ENCODE data around the gene BRAF.

Gene BRAF

DNA sequence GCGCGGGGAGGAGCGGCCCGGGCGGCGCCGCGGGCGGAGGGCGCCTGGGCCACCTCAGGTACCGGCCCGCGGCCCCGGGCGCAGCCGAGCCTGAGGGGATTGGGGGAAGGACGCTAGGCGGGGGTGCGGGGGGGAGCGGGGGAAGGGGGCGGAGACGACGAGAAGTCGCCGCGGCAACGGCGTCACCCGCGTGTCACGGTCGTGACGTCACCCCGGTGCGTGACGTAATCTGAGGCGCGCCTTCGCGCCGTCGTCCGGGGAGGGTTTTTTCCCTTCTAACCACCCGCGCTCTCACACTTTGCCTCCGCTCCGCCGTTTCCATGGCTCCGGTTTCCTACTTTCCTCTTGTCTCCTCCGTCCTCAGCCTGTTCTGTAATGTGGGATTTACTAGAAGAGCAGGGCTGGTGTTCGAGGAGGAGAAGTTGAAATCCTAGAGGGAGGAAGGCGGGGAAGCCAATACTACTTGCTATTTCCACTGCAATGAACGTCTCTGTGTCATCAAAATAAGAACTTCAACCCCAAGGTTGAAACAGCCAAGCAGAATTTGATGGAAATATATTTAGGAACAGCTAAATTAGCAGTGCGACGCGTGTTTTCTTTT is at the start of gene BRAF (continued):
- TF ChIP-seq TSHZ1 (tag by site-specific recombination; IDR thresholded peaks at IDR 0.05; ENCODE audit: borderline replicate concordance), result no peak
- no peak for TF ChIP-seq ZNF423 (tag by site-specific recombination; IDR thresholded peaks at IDR 0.05)
- TF ChIP-seq IKZF3 (tag by site-specific recombination; IDR thresholded peaks at IDR 0.05), result no peak
- peak; percentile 80 for TF ChIP-seq ZNF639 (tag by site-specific recombination; IDR thresholded peaks at IDR 0.05)
- TF ChIP-seq, protein P1, sequence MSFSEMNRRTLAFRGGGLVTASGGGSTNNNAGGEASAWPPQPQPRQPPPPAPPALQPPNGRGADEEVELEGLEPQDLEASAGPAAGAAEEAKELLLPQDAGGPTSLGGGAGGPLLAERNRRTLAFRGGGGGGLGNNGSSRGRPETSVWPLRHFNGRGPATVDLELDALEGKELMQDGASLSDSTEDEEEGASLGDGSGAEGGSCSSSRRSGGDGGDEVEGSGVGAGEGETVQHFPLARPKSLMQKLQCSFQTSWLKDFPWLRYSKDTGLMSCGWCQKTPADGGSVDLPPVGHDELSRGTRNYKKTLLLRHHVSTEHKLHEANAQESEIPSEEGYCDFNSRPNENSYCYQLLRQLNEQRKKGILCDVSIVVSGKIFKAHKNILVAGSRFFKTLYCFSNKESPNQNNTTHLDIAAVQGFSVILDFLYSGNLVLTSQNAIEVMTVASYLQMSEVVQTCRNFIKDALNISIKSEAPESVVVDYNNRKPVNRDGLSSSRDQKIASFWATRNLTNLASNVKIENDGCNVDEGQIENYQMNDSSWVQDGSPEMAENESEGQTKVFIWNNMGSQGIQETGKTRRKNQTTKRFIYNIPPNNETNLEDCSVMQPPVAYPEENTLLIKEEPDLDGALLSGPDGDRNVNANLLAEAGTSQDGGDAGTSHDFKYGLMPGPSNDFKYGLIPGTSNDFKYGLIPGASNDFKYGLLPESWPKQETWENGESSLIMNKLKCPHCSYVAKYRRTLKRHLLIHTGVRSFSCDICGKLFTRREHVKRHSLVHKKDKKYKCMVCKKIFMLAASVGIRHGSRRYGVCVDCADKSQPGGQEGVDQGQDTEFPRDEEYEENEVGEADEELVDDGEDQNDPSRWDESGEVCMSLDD (tag by site-specific recombination; IDR thresholded peaks at IDR 0.05), result 0 out of 2 replicates have a peak, but pooled peaks have one; percentile 47
- TF ChIP-seq ZBTB44 (tag by site-specific recombination; IDR thresholded peaks at IDR 0.05), result no peak
- TF ChIP-seq, protein P2, sequence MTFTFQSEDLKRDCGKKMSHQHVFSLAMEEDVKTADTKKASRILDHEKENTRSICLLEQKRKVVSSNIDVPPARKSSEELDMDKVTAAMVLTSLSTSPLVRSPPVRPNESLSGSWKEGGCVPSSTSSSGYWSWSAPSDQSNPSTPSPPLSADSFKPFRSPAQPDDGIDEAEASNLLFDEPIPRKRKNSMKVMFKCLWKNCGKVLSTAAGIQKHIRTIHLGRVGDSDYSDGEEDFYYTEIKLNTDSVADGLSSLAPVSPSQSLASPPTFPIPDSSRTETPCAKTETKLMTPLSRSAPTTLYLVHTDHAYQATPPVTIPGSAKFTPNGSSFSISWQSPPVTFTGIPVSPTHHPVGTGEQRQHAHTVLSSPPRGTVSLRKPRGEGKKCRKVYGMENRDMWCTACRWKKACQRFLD (tag by site-specific recombination; IDR thresholded peaks at IDR 0.05), result no peak
- no peak for TF ChIP-seq ZNF155 (tag by site-specific recombination; IDR thresholded peaks at IDR 0.05)
- TF ChIP-seq ZNF785 (tag by site-specific recombination; IDR thresholded peaks at IDR 0.05), result no peak
- TF ChIP-seq ZIC2 (tag by site-specific recombination; IDR thresholded peaks at IDR 0.05), result no peak
- TF ChIP-seq PRDM4 (tag by site-specific recombination; IDR thresholded peaks at IDR 0.05), result peak; percentile 65
- no peak for TF ChIP-seq ZNF596 (tag by site-specific recombination; IDR thresholded peaks at IDR 0.05)
- no peak for TF ChIP-seq ZNF311 (tag by site-specific recombination; IDR thresholded peaks at IDR 0.05; ENCODE audit: borderline replicate concordance)
- peak; percentile 45; the same call in 1 of the 2 replicates for TF ChIP-seq ZNF398 (tag by site-specific recombination; IDR thresholded peaks at IDR 0.05)
- TF ChIP-seq, protein P3, sequence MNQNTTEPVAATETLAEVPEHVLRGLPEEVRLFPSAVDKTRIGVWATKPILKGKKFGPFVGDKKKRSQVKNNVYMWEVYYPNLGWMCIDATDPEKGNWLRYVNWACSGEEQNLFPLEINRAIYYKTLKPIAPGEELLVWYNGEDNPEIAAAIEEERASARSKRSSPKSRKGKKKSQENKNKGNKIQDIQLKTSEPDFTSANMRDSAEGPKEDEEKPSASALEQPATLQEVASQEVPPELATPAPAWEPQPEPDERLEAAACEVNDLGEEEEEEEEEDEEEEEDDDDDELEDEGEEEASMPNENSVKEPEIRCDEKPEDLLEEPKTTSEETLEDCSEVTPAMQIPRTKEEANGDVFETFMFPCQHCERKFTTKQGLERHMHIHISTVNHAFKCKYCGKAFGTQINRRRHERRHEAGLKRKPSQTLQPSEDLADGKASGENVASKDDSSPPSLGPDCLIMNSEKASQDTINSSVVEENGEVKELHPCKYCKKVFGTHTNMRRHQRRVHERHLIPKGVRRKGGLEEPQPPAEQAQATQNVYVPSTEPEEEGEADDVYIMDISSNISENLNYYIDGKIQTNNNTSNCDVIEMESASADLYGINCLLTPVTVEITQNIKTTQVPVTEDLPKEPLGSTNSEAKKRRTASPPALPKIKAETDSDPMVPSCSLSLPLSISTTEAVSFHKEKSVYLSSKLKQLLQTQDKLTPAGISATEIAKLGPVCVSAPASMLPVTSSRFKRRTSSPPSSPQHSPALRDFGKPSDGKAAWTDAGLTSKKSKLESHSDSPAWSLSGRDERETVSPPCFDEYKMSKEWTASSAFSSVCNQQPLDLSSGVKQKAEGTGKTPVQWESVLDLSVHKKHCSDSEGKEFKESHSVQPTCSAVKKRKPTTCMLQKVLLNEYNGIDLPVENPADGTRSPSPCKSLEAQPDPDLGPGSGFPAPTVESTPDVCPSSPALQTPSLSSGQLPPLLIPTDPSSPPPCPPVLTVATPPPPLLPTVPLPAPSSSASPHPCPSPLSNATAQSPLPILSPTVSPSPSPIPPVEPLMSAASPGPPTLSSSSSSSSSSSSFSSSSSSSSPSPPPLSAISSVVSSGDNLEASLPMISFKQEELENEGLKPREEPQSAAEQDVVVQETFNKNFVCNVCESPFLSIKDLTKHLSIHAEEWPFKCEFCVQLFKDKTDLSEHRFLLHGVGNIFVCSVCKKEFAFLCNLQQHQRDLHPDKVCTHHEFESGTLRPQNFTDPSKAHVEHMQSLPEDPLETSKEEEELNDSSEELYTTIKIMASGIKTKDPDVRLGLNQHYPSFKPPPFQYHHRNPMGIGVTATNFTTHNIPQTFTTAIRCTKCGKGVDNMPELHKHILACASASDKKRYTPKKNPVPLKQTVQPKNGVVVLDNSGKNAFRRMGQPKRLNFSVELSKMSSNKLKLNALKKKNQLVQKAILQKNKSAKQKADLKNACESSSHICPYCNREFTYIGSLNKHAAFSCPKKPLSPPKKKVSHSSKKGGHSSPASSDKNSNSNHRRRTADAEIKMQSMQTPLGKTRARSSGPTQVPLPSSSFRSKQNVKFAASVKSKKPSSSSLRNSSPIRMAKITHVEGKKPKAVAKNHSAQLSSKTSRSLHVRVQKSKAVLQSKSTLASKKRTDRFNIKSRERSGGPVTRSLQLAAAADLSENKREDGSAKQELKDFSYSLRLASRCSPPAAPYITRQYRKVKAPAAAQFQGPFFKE (tag by site-specific recombination; IDR thresholded peaks at IDR 0.05; ENCODE audit: borderline replicate concordance), result no peak
- no peak for TF ChIP-seq ZNF677 (tag by site-specific recombination; IDR thresholded peaks at IDR 0.05)
- peak; percentile 28; the same call in 1 of the 2 replicates for TF ChIP-seq KLF1 (tag by site-specific recombination; IDR thresholded peaks at IDR 0.05)

All from HEK293 (cell line).